Neural progenitor cell (in vitro differentiated cells): ENCODE data around the gene PRPF31.

Experiments used
- CTCF ChIP-seq: fragments of 200-600 bp; sonication (generic); IDR thresholded peaks from 2 replicates; pipeline ENCODE4 v1.5.1; 2017; ENCODE audit warnings: antibody characterized with exemption, mild to moderate bottlenecking
- EZH2 ChIP-seq: fragments of 200-600 bp; sonication (generic); IDR thresholded peaks from 2 replicates; pipeline ENCODE4 v1.6.1; 2017; ENCODE audit warnings: antibody characterized with exemption, mild to moderate bottlenecking, moderate library complexity
- EZH2phosphoT487 ChIP-seq: fragments of 200-600 bp; sonication (generic); IDR thresholded peaks from 2 replicates; pipeline ENCODE4 v1.6.1; 2017; ENCODE audit warnings: antibody characterized with exemption

- TF ChIP-seq CTCF (no peak), EZH2 (no peak), EZH2phosphoT487 (no peak)
Observed at GRCh38 chr19:54100561-54100960, 15.0 kb upstream of the PRPF31 start, which contains the start of gene OSCAR.
